ENCODE data around the gene TRAPPC12.

TRAPPC12 gene

GRCh38 chr2:3465328-3465727, 85.8 kb downstream of the TRAPPC12 start:
- TF ChIP-seq CTCF (IDR thresholded peaks at IDR 0.05; ENCODE audit: borderline replicate concordance, insufficient read depth, low read depth, low read length) = no peak

GRCh38 chr2:3465844-3466481, 86.5 kb downstream of the TRAPPC12 start:
- no peak for TF ChIP-seq CTCF (IDR thresholded peaks at IDR 0.05; ENCODE audit: borderline replicate concordance, insufficient read depth, low read depth, low read length)
- no peak overlapping the region for H3K4me3 ChIP-seq (ENCODE audit: low read depth, low read length)

More at GRCh38 chr2:3465328-3465727, 85.8 kb downstream of the TRAPPC12 start:
- H3K4me3 ChIP-seq (ENCODE audit: low read depth, low read length) = no peak overlapping the region

- H3K4me3 ChIP-seq (ENCODE audit: low read depth, low read length) = no peak overlapping the region
- no peak for TF ChIP-seq CTCF (IDR thresholded peaks at IDR 0.05; ENCODE audit: borderline replicate concordance, insufficient read depth, low read depth, low read length)
Observed at GRCh38 chr2:3466482-3466863, 87.0 kb downstream of the TRAPPC12 start.

GRCh38 chr2:3466966-3467365, 87.5 kb downstream of the TRAPPC12 start:
- H3K4me3 ChIP-seq (ENCODE audit: low read depth, low read length) = no peak overlapping the region
- TF ChIP-seq CTCF (IDR thresholded peaks at IDR 0.05; ENCODE audit: borderline replicate concordance, insufficient read depth, low read depth, low read length) = no peak

- H3K4me3 ChIP-seq (ENCODE audit: low read depth, low read length) = no peak overlapping the region
- TF ChIP-seq CTCF (IDR thresholded peaks at IDR 0.05; ENCODE audit: borderline replicate concordance, insufficient read depth, low read depth, low read length) = no peak
Observed at GRCh38 chr2:3467654-3468053, 88.2 kb downstream of the TRAPPC12 start.

GRCh38 chr2:3468296-3468988, 88.9 kb downstream of the TRAPPC12 start:
- TF ChIP-seq CTCF (IDR thresholded peaks at IDR 0.05; ENCODE audit: borderline replicate concordance, insufficient read depth, low read depth, low read length) = no peak
- no peak overlapping the region for H3K4me3 ChIP-seq (ENCODE audit: low read depth, low read length)

GRCh38 chr2:3469486-3469885, 90.0 kb downstream of the TRAPPC12 start:
- no peak for TF ChIP-seq CTCF (IDR thresholded peaks at IDR 0.05; ENCODE audit: borderline replicate concordance, insufficient read depth, low read depth, low read length)
- no peak overlapping the region for H3K4me3 ChIP-seq (ENCODE audit: low read depth, low read length)

All from GM12875 (cell line).